Cardiac fibroblast (primary cell): ENCODE data around the gene CNPY2.
"Not testable (repeated sequence)": the region's sequence is repeated elsewhere in the genome, so short reads cannot be mapped to it uniquely, and the experiment has no call there.

Source experiments
- DNase-seq, 2 donors: peaks; one replicate each; pipeline versions ENCODE4 v3.0.0 to v3.0.0-alpha.2; 2010; ENCODE audit warnings: low read depth in 2 of 2
- H3K4me3 ChIP-seq, 2 donors: replicated peaks in 1 of 2; 1 replicate in 1 of 2; 2 replicates in 1 of 2; pipeline ENCODE4 v1.5.1; 2011; ENCODE audit warnings: low read depth in 2 of 2, low read length in 2 of 2, mild to moderate bottlenecking in 2 of 2, moderate library complexity in 1 of 2
- CTCF ChIP-seq: IDR thresholded peaks from one replicate; pipeline ENCODE4 v1.5.1; 2011; ENCODE audit warnings: low read depth, mild to moderate bottlenecking, low read length, inconsistent platforms

The CNPY2 gene

GRCh38 chr12:56282030-56282429, 33.8 kb downstream of the CNPY2 start:
- no peak overlapping the region for H3K4me3 ChIP-seq
- no peak for TF ChIP-seq CTCF
- no peak for DNase-seq

- no peak overlapping the region for H3K4me3 ChIP-seq
- no peak for DNase-seq
- TF ChIP-seq CTCF: no peak
Measured at GRCh38 chr12:56280849-56281248, 34.9 kb downstream of the CNPY2 start.

GRCh38 chr12:56278905-56279304, 36.9 kb downstream of the CNPY2 start:
- TF ChIP-seq CTCF: no peak
- no peak for DNase-seq
- H3K4me3 ChIP-seq: no peak overlapping the region

- DNase-seq: no peak
- TF ChIP-seq CTCF: no peak
- H3K4me3 ChIP-seq: no peak overlapping the region
Measured at GRCh38 chr12:56274299-56274698, 41.5 kb downstream of the CNPY2 start.

- H3K4me3 ChIP-seq, DNase-seq: not testable (repeated sequence)
Measured at GRCh38 chr12:56272468-56272867, 43.3 kb downstream of the CNPY2 start.

GRCh38 chr12:56271031-56271430, 44.8 kb downstream of the CNPY2 start:
- DNase-seq: peak; percentile 46 to 49
- TF ChIP-seq CTCF: peak; percentile 54
- H3K4me3 ChIP-seq: no peak overlapping the region

- peak overlapping the region; percentile 73 for H3K4me3 ChIP-seq
- TF ChIP-seq CTCF: no peak
- DNase-seq: peak in 1 of 2 donors; percentile 40
Measured at GRCh38 chr12:56267443-56268071, 48.2 kb downstream of the CNPY2 start.
